Spinal cord (tissue), 10 donors: ENCODE data around the gene FOXN3. TPM values are rescaled to one million over a fixed set of nuclear protein-coding genes. Genes with fewer than 3 reads are reported as not detected.

Experiments used
- DNase-seq, 6 donors: peaks; one replicate each; pipeline versions ENCODE4 v3.0.0 to v3.0.0-alpha.2; 2013 to 2015; ENCODE audit warnings: low spot score in 6 of 6, low read depth in 4 of 6
- H3K27ac ChIP-seq: one replicate; pipeline ENCODE4 v1.5.1; 2013; ENCODE audit warnings: low read depth, low read length, control low read depth
- H3K27me3 ChIP-seq: one replicate; pipeline ENCODE4 v1.6.1; 2013; ENCODE audit warnings: low read length; ENCODE audit not compliant: control insufficient read depth, insufficient read depth
- H3K36me3 ChIP-seq: one replicate; pipeline ENCODE4 v1.6.1; 2013; ENCODE audit warnings: low read length; ENCODE audit not compliant: control insufficient read depth, insufficient read depth
- H3K4me1 ChIP-seq: one replicate; pipeline ENCODE4 v1.6.1; 2013; ENCODE audit warnings: low read length; ENCODE audit not compliant: control insufficient read depth, insufficient read depth
- H3K4me3 ChIP-seq: one replicate; pipeline ENCODE4 v1.5.1; 2013; ENCODE audit warnings: low read depth, low read length, control low read depth
- H3K9me3 ChIP-seq: one replicate; pipeline ENCODE4 v1.6.1; 2013; ENCODE audit warnings: low read length; ENCODE audit not compliant: control insufficient read depth, insufficient read depth
- WGBS: methylation state at CpG from one replicate; pipeline ENCODE4 v1.1.5; 2013; ENCODE audit warnings: missing lambda C conversion rate; ENCODE audit not compliant: insufficient coverage; 5-methylcytosine and 5-hydroxymethylcytosine counted together
- polyA plus RNA-seq, 2 donors: library from polyadenylated mRNA; unstranded; fragments of 120-200 nt; gene quantifications; one replicate each; pipeline ENCODE4 v1.2.1, GENCODE V29; 2013; ENCODE audit not compliant: insufficient read length in 2 of 2
- total RNA-seq, 2 donors: library from RNA; depleted of rRNA in 1 of 2; stranded (reverse); fragments of 120-200 nt in 1 of 2; fragments of >200 nt in 1 of 2; gene quantifications; one replicate each; pipeline versions ENCODE4 v1.2.3 to v1.2.4, GENCODE V29; 2013 to 2014
- donor health status: healthy.

FOXN3 gene
- total and polyA plus RNA-seq, 4 donors, result 37.8 to 56.8 (median 46.8) TPM

DNA sequence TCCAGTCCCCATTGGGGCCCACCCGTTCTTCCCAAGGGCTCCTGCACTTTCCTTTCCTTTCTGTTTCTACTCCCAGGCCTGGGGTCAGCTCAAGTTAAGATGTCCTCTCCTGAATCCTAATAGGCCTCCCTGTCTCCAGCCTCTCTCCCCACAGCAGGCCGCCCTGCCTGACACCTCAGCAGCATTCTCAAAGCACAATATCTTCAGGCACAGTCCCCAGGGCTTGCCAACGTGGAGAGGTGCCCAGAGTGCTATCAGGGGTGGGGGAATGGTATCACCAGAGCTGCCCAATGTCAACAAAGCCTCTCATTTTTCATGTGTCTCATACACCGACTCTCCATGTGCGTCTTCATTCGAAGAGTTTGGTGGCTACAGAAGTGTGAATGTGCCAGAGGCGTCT lies 123.0 kb downstream of the FOXN3 start:
- no peak overlapping the region for H3K4me3 ChIP-seq
- WGBS, result 67% methylated on average over 2 of the region's 7 CpGs
- peaks cover 31% of the 10 kb centered on the region for H3K4me1 ChIP-seq

DNA sequence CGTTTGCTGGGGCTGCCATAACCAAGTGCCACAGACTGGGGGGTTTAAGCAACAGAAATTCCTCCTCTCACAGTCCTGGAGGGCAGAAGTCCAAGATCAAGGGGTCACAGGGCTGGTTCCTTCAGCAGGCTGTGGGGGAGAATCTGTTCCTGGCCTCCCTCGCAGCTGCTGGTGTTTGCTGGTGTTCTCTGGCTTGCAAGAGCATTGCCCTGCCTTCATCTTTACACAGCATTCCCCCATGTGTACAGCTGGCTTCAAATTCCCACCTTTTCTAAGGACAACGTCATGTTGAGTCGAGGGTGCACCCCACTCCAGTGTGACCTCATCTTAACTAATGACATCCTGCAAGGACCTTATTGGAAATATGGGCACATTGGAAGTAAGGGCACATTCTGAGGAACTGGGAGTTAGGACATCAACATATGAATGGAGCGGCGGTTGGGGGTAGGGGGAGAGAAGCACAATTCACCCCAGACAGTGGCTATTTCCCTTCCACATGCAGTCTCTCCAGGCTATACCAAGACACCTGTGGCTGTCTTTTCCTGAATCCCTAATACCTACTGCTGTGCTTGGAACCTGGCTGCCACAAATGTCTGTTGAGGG lies 123.6 kb downstream of the FOXN3 start:
- 30% methylated on average over 2 of the region's 6 CpGs for WGBS

More for the DNA sequence above, 123.0 kb downstream of the FOXN3 start:
- H3K9me3 ChIP-seq, result no peaks in the 10 kb centered on the region
- DNase-seq, result no peak
- H3K36me3 ChIP-seq, result no peaks in the 10 kb centered on the region
- no peaks in the 10 kb centered on the region for H3K27me3 ChIP-seq
- H3K27ac ChIP-seq, result no peak overlapping the region

DNA sequence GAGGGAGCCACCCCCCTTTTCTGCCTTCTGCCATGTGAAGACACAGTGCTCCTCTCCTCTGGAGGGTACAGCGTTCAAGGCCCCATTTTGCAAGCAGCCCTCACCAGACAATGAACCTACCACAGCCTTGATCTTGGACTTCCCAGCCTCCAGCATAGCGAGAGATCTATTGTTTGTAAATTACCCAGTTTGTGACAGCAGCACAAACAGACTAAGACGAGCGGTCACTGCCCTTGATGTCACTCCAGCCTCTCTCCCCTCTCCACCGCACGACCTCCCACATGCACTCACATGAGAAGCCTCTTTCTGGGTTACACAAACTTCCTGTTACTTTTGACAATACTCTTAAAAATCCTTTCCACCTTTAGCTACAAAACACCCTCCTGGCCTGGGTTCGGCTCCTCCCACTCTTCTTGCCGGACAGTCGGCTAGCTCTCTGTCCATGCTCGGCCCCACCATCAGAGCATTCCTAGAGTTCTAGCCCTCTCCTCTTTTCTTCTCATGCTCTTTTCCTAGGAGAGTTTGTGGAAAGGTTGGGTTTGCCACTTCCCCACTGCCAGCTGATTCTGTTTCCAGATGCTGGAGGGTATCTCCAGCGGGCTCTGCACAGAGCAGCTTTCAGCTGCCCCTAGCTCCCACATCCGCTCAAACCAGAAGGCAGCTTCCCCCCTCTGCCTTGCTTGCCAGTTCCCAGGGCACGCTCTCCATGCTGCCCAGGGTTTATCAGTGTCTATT lies 124.3 kb downstream of the FOXN3 start:
- no peak overlapping the region for H3K27ac ChIP-seq
- 59% methylated on average over 8 of the region's 13 CpGs for WGBS
- peaks cover 31% of the 10 kb centered on the region for H3K4me1 ChIP-seq
- H3K9me3 ChIP-seq, result no peaks in the 10 kb centered on the region
- no peaks in the 10 kb centered on the region for H3K36me3 ChIP-seq
- no peak overlapping the region for H3K4me3 ChIP-seq
- no peak for DNase-seq
- H3K27me3 ChIP-seq, result no peaks in the 10 kb centered on the region

More for the DNA sequence above, 123.6 kb downstream of the FOXN3 start:
- Histone ChIP-seq H3K27ac (no peak overlapping the region), H3K27me3 (no peaks in the 10 kb centered on the region), H3K36me3 (no peaks in the 10 kb centered on the region), H3K9me3 (no peaks in the 10 kb centered on the region), H3K4me3 (no peak overlapping the region), H3K4me1 (peaks cover 31% of the 10 kb centered on the region)
- DNase-seq, result no peak

DNA sequence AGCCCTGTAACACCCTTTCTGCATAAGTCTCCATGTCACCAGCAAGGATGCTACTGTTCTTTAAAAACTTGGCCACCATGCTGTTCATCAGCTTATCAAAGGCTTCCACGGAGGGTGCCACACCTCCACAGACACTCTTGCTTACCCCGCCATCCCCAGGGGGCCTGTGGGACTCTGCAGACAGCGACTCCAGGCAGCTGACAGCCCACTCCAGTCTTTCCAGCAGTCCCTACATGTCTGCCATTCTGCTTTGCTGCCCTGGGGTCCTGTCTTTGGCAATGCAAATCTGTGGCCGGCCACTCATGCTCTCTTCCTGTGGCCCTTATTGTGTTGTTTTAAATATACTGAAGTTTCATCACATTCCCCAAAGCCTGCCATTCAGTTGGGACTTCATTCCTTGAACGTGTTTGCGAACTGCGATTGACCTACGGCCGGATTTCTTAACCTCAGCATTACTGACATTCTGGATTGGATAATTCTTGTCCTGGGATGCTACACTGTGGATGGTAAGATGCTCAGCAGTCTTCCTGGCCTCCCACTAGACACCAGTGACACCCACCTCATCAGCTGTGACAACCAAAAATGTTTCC lies 125.6 kb downstream of the FOXN3 start:
- WGBS, result 68% methylated on average over 3 of the region's 9 CpGs
- Histone ChIP-seq H3K36me3 (no peaks in the 10 kb centered on the region), H3K4me1 (peaks cover 27% of the 10 kb centered on the region), H3K27me3 (no peaks in the 10 kb centered on the region), H3K4me3 (no peak overlapping the region), H3K9me3 (no peaks in the 10 kb centered on the region), H3K27ac (no peak overlapping the region)
- no peak for DNase-seq

DNA sequence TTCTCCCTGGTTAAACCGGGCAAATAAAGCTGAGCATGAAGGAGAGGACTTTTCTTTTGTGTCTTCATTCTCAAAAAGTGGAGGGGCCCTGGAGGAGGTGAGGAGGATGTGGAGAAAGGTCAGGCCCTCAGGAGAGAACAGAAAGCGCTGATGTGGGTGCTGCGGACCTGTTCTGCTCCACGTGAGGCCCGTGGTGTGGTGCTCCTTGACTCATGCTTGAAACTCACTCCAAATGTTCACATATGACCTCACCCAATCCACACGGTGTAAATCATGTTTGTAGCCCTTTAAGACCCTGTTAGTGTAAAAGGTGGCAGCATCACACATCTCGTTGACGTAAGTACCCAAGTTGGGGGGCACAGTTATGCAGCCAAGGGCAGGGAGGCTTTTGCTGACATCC lies 126.2 kb downstream of the FOXN3 start:
- H3K27me3 ChIP-seq, result no peaks in the 10 kb centered on the region
- no peak overlapping the region for H3K4me3 ChIP-seq
- peaks cover 25% of the 10 kb centered on the region for H3K4me1 ChIP-seq
- H3K27ac ChIP-seq, result no peak overlapping the region
- H3K36me3 ChIP-seq, result no peaks in the 10 kb centered on the region
- H3K9me3 ChIP-seq, result no peaks in the 10 kb centered on the region
- WGBS, result 69% methylated on average over 5 of the region's 8 CpGs
- DNase-seq, result no peak

DNA sequence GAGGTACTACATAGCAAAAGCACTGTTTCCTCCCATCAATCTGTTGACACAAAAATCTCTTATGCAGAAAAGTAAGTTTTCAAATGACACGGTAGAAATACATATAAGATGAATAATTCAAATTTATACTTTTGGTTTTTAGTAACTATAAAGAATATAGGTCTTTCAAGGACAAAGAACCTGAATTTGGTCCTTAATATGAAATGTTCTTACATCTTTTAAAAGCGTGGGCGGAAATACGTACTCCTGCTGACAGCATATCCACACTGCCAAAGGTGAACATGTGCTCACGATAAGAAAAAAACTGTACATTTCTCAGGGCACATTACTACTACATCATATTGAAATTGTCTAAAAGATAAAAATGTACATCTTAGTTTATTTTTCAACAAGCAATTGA lies 127.6 kb downstream of the FOXN3 start:
- Histone ChIP-seq H3K9me3 (no peaks in the 10 kb centered on the region), H3K27me3 (no peaks in the 10 kb centered on the region), H3K27ac (no peak overlapping the region), H3K4me3 (no peak overlapping the region), H3K36me3 (no peaks in the 10 kb centered on the region), H3K4me1 (peaks cover 21% of the 10 kb centered on the region)
- no peak for DNase-seq
- no CpG with 5 or more reads among the region's 5 CpGs for WGBS

DNA sequence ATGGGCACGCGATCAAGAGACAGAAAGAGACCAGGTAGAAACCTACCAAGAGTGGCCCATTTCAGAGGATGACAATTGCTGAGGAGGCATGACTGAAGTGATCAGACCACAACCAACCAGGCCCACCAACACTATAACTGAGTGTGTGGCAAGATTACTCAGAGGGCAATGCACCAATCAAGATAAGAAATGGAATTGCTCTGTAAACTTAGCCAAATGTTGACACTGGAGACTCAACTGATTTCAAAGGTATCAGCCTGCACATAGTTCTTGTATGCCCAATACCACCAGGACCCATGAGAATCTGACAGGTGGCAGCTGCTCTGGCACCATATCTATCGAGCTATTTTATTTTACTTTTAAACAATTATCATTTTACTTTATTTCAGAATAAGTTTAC lies 128.9 kb downstream of the FOXN3 start:
- no CpG with 5 or more reads among the region's 3 CpGs for WGBS
- Histone ChIP-seq H3K27me3 (no peaks in the 10 kb centered on the region), H3K4me3 (no peak overlapping the region), H3K4me1 (peaks cover 10% of the 10 kb centered on the region), H3K36me3 (no peaks in the 10 kb centered on the region), H3K9me3 (no peaks in the 10 kb centered on the region), H3K27ac (no peak overlapping the region)
- no peak for DNase-seq

DNA sequence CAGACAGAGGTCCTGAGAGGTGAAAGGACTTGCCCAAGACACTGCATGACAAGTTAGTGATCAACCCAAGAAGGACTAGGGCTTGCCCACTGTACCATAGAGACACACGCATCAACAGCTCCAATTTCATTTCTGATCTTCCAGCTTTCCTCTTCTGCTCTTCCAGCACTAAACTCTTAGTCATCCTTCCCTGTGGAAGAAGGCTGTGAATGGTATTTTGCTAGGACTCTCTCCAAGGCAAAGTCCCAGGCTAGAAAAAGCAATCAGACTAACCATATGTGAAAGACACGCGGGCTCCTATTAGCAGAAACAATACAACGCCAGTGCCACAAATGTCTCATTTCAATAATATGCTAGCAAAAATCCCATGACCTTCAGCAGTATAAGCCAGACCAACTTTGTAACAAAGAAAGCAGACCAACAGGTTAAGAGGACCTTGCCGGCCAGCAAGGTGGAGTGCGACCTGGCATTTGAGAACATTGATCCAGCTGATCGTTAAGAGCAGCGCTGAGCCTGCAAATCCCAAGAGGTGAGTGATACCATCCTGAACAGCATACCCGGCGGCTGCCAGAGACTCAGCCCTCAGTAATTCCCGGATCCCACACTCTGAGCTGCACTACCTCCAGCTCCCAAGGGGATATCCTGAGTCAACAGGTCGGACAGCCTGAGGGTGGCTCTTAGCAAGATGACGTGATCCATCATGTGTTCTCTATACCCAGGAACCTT lies 132.5 kb downstream of the FOXN3 start:
- Histone ChIP-seq H3K27me3 (no peaks in the 10 kb centered on the region), H3K27ac (no peak overlapping the region), H3K4me1 (no peaks in the 10 kb centered on the region), H3K4me3 (no peak overlapping the region), H3K36me3 (no peaks in the 10 kb centered on the region), H3K9me3 (no peaks in the 10 kb centered on the region)
- peak in 1 of 6 donors; percentile 63 for DNase-seq
- 67% methylated on average over 11 of the region's 13 CpGs for WGBS

DNA sequence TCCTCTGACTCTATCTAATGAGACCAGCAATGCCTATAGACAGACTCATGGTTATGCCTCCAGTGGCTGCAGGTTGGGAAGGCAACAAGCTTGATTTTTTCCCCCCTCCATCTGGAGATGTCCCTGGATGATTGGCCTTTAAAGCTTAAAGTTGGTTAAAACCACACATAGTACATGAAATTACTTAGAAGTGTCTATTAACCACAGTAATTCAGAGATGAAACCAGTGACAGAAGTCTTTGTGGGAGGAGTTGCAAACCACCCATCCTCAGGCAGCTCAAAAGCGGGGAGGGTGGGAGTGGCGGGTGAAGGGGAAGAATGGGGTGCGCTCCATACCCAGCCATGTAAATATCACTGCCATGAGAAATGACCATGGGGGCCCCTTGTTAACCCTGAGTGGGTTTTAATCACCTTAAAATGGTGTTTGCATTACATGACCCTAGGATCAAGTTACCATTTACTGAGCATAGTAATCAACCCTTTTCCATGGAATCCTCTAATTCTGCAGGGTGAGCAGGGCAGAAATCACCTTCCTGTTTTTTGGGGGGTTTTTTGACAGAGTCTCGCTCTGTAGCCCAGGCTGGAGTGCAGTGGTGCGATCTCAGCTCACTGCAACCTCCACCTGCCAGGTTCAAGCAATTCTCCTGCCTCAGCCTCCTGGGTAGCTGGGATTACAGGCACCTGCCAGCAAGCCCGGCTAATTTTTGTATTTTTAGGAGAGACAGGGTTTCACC lies 133.5 kb downstream of the FOXN3 start:
- Histone ChIP-seq H3K9me3 (no peaks in the 10 kb centered on the region), H3K36me3 (no peaks in the 10 kb centered on the region), H3K4me1 (no peaks in the 10 kb centered on the region), H3K27me3 (no peaks in the 10 kb centered on the region), H3K4me3 (no peak overlapping the region), H3K27ac (no peak overlapping the region)
- WGBS, result no CpG with 5 or more reads among the region's 6 CpGs
- no peak for DNase-seq
